Measurements from ENCODE around the gene CCBE1.

Gene CCBE1

GRCh38 chr18:59423259-59423658 lies 274.0 kb downstream of the CCBE1 start:
- TF ChIP-seq CTCF (IDR thresholded peaks at IDR 0.05; ENCODE audit: poor library complexity, severe bottlenecking), result no peak
- no peaks in the 10 kb centered on the region for H3K36me3 ChIP-seq (ENCODE audit: low read depth)
- ATAC-seq (ENCODE audit: low read depth), result no peak

DNA sequence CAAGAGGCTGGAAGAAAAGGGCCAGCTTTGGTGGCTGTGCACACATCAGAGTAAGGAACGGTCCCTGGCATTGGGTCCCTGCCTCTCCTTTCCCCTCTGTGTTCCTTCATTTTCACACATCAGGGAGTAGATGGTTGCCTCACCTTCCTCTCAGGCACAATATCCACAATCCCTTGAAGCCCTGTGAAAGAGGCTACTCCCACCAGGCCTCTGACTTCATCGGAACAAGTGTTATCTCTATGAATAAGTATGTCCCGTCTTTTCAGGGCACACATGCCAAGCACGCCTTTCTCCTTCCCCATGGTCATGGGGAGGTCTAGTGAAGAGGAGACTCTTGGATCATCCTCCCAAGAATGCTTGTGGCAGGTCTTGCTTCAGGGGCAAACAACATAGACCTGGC lies 277.0 kb downstream of the CCBE1 start:
- Histone ChIP-seq H3K4me3 (ENCODE audit: severe bottlenecking) (no peak overlapping the region), H3K4me1 (ENCODE audit: insufficient read depth, poor library complexity, severe bottlenecking) (no peaks in the 10 kb centered on the region), H3K27me3 (ENCODE audit: insufficient read depth, poor library complexity, severe bottlenecking) (no peaks in the 10 kb centered on the region), H3K9me3 (ENCODE audit: severe bottlenecking) (no peaks in the 10 kb centered on the region), H3K27ac (ENCODE audit: poor library complexity, severe bottlenecking) (no peak overlapping the region), H3K36me3 (ENCODE audit: low read depth) (no peaks in the 10 kb centered on the region)
- ATAC-seq (ENCODE audit: low read depth) (no peak), DNase-seq (ENCODE audit: low spot score) (no peak)
- TF ChIP-seq CTCF (IDR thresholded peaks at IDR 0.05; ENCODE audit: poor library complexity, severe bottlenecking), result no peak

More at GRCh38 chr18:59423259-59423658, 274.0 kb downstream of the CCBE1 start:
- Histone ChIP-seq H3K9me3 (ENCODE audit: severe bottlenecking) (no peaks in the 10 kb centered on the region), H3K4me1 (ENCODE audit: insufficient read depth, poor library complexity, severe bottlenecking) (no peaks in the 10 kb centered on the region), H3K4me3 (ENCODE audit: severe bottlenecking) (no peak overlapping the region), H3K27me3 (ENCODE audit: insufficient read depth, poor library complexity, severe bottlenecking) (no peaks in the 10 kb centered on the region), H3K27ac (ENCODE audit: poor library complexity, severe bottlenecking) (no peak overlapping the region)
- no peak for DNase-seq (ENCODE audit: low spot score)

GRCh38 chr18:59419386-59419785 lies 277.8 kb downstream of the CCBE1 start:
- no peaks in the 10 kb centered on the region for H3K4me1 ChIP-seq (ENCODE audit: insufficient read depth, poor library complexity, severe bottlenecking)
- H3K27me3 ChIP-seq (ENCODE audit: insufficient read depth, poor library complexity, severe bottlenecking), result no peaks in the 10 kb centered on the region
- H3K4me3 ChIP-seq (ENCODE audit: severe bottlenecking), result no peak overlapping the region
- no peaks in the 10 kb centered on the region for H3K9me3 ChIP-seq (ENCODE audit: severe bottlenecking)
- TF ChIP-seq CTCF (IDR thresholded peaks at IDR 0.05; ENCODE audit: poor library complexity, severe bottlenecking), result no peak
- no peak for ATAC-seq (ENCODE audit: low read depth)
- no peak overlapping the region for H3K27ac ChIP-seq (ENCODE audit: poor library complexity, severe bottlenecking)
- no peaks in the 10 kb centered on the region for H3K36me3 ChIP-seq (ENCODE audit: low read depth)
- no peak for DNase-seq (ENCODE audit: low spot score)

DNA sequence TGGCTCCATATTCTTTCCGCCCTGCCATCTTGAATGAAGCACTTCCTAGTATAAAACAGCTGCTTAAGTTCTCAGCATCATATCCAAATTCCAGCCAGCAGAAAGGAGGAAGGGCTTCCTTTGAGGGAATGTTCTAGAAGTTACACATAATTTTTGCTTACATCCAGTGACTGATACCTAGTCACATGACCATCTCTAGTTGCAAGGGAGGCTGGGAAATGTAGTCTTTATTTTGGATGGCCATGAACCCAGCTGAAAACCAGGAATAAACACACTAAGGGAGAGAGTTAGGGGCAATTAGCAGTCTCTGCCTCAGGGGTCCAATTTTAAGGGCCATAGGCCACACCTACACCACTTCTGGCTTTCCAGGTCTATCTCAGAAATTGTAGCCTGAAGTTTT lies 280.4 kb downstream of the CCBE1 start:
- H3K36me3 ChIP-seq (ENCODE audit: low read depth), result no peaks in the 10 kb centered on the region
- no peak for ATAC-seq (ENCODE audit: low read depth)
- H3K9me3 ChIP-seq (ENCODE audit: severe bottlenecking), result no peaks in the 10 kb centered on the region
- no peak for DNase-seq (ENCODE audit: low spot score)
- no peaks in the 10 kb centered on the region for H3K27me3 ChIP-seq (ENCODE audit: insufficient read depth, poor library complexity, severe bottlenecking)
- no peak overlapping the region for H3K4me3 ChIP-seq (ENCODE audit: severe bottlenecking)
- no peak for TF ChIP-seq CTCF (IDR thresholded peaks at IDR 0.05; ENCODE audit: poor library complexity, severe bottlenecking)
- H3K4me1 ChIP-seq (ENCODE audit: insufficient read depth, poor library complexity, severe bottlenecking), result no peaks in the 10 kb centered on the region
- no peak overlapping the region for H3K27ac ChIP-seq (ENCODE audit: poor library complexity, severe bottlenecking)

- DNase-seq (ENCODE audit: low spot score), result no peak
- Histone ChIP-seq H3K36me3 (ENCODE audit: low read depth) (no peaks in the 10 kb centered on the region), H3K9me3 (ENCODE audit: severe bottlenecking) (no peaks in the 10 kb centered on the region), H3K4me3 (ENCODE audit: severe bottlenecking) (no peak overlapping the region), H3K4me1 (ENCODE audit: insufficient read depth, poor library complexity, severe bottlenecking) (no peaks in the 10 kb centered on the region), H3K27ac (ENCODE audit: poor library complexity, severe bottlenecking) (no peak overlapping the region), H3K27me3 (ENCODE audit: insufficient read depth, poor library complexity, severe bottlenecking) (no peaks in the 10 kb centered on the region)
- TF ChIP-seq CTCF (IDR thresholded peaks at IDR 0.05; ENCODE audit: poor library complexity, severe bottlenecking), result no peak
- no peak for ATAC-seq (ENCODE audit: low read depth)
These were observed 283.0 kb downstream of the CCBE1 start for GRCh38 chr18:59414111-59414653.

All from RWPE2 (cell line).